HG03439 (cell line): ENCODE results near the gene MACROD2.

Experiments
- ATAC-seq: cut with Tn5 transposase; IDR thresholded peaks from one replicate; pipeline ENCODE4 v1.9.1; 2021; ENCODE audit warnings: mild to moderate bottlenecking, moderate library complexity; ENCODE audit not compliant: unreplicated experiment

The MACROD2 gene

GRCh38 chr20:14062171-14062570 lies 66.9 kb downstream of the MACROD2 start:
- no peak for ATAC-seq

DNA sequence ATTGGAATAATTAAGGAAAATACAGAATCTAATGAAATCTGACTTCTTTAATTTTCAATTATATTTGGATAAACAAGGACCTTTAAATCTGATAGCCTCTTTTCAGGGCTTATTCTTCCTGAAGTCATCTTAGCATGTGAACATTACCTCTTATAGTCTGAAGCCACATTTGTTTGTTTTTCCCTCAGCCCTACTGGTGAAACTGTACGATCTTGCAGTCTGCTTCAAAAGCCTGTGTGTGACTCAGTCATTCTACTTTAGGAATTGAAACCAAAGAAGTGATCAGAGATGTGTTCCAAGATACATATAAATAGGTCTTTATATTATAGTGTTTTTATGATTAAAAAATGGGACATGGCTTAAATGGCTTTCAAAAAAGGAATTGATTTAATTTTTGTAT lies 67.5 kb downstream of the MACROD2 start:
- no peak for ATAC-seq

GRCh38 chr20:14064333-14064732 lies 69.0 kb downstream of the MACROD2 start:
- no peak for ATAC-seq

DNA sequence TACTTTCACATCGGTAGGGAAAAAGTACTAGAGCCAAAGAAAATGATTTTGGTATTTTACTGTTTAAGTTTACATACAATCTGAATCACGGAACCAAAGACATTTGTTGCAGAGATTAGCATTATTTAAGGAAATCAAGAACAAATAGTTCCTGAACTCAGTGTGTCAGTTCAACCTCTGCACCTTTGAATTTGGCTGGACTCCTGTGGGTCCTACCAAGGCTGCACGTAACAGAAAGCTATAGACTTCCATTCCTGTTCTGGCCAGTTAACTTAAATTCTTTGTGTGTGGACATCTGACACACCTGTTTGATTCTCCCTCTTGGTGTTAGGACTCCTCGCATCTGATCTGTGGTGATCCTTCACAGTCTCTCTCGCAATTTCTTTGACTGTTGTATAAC lies 69.6 kb downstream of the MACROD2 start:
- ATAC-seq, result no peak

DNA sequence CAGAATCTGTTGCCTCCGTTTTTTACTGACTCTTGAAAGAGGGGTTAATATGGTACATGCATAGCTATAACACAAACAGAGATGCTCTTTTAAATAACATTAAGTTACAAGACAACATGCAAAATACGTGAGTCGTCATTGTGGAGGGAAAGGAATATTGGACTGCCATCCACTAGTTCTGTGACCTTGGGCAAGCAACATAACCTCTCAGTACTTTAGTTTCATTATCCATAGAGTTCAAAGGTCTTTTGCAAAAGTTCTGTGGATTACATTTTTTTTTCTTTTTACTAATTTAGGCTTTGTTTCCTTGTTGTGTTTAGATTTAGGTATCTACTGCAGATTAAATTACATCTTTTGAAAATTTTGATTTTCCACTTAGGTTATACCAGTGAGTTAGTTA lies 70.5 kb downstream of the MACROD2 start:
- no peak for ATAC-seq

- ATAC-seq, result no peak
Observed at GRCh38 chr20:14067603-14068002, 72.3 kb downstream of the MACROD2 start.

DNA sequence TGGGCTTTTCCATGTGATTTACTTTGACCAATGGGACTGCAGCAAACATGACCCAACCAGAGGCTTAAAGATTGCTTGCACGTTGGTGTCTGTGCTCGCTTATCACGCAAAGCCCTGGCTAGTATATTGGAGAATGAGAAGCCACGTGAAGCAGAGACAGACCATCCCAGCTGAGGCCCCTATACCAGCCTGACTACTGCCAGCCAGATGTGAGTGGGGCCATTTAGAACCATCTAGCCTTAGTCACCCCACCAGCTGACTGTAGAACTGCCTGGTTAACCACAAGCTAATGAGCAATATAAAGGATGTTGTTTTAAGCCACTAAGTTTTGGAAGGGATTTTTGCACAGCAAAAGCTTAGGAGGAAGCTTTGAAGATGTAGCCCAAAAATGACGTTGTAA lies 74.5 kb downstream of the MACROD2 start:
- ATAC-seq, result no peak

- ATAC-seq, result no peak
Observed at GRCh38 chr20:14093652-14094051, 98.3 kb downstream of the MACROD2 start.

GRCh38 chr20:14098261-14098660 lies 102.9 kb downstream of the MACROD2 start:
- ATAC-seq, result no peak

GRCh38 chr20:14113416-14113815 lies 118.1 kb downstream of the MACROD2 start:
- ATAC-seq, result no peak

DNA sequence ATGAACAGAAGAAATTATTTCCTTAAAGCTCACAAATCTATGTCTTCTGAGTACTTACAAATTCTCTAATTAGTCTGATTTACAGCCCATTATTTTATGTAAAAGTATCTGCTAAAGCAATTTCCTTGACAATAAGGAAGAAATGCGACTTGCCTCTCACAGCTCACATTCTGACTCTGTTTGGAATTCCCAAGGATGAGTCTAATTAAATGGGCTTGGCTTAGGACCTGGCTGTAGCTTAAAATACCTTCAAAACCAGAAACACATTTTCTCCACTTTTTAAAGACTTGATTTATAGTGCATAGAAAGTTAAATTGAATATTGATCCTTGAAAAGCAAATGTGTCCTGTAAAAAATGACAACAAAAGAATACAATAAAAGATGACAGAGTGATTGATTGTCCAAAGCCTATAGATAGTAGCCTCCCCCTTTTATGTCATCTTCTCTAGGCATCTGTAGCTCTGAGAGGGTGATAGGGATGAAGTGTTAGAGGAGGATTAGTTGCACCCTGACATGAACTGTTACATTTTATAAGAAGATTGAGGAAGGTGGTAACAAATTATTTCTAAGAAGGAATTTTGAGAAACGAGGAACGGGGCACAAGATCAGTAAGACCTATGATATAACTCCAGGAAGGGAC lies 118.9 kb downstream of the MACROD2 start:
- no peak for ATAC-seq

GRCh38 chr20:14116037-14116436 lies 120.7 kb downstream of the MACROD2 start:
- no peak for ATAC-seq

- ATAC-seq, result no peak
Observed at GRCh38 chr20:14117768-14118167, 122.5 kb downstream of the MACROD2 start.

DNA sequence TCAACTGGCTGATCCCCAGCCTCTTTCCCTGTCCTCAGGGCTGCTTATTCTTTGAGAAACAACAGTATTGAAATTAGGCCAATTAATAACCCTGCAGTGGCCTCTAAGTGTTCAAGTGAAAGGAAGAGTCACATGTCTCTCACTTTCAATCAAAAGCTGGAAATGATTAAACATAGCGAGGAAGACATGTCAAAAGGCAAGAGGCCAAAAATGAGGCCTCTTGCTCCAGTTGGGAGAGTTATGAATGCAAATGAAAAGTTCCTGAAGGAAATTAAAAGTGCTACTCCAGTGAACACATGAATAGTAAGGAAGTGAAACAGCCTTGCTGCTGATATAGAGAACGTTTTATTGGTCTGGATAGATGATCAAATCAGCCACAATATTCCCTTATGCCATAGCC lies 131.5 kb downstream of the MACROD2 start:
- ATAC-seq, result no peak

GRCh38 chr20:14127514-14128223 lies 132.4 kb downstream of the MACROD2 start:
- ATAC-seq, result no peak

- no peak for ATAC-seq
Observed at GRCh38 chr20:14134004-14134403, 138.7 kb downstream of the MACROD2 start.

DNA sequence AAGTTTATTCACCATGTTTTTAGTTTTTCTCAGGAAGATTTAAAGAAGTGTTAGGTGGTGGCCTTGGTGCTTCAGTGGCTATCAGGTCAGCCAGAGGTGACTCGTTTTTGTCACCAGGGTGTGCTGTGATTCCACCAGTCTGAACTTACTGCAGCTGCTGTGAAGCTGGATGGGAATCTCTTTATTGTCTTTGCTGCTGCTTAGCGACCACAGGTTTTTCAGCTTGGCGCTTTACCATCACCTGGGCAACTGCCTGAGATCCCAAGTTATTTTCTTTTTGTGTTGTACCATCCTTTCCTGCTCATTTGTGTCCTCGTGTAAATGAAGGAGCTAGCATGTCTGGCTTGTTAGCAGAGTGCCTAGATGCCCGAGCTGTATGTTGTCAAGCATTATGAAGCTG lies 146.9 kb downstream of the MACROD2 start:
- ATAC-seq, result no peak

- ATAC-seq, result no peak
Observed at GRCh38 chr20:14142964-14143627, 147.8 kb downstream of the MACROD2 start.

DNA sequence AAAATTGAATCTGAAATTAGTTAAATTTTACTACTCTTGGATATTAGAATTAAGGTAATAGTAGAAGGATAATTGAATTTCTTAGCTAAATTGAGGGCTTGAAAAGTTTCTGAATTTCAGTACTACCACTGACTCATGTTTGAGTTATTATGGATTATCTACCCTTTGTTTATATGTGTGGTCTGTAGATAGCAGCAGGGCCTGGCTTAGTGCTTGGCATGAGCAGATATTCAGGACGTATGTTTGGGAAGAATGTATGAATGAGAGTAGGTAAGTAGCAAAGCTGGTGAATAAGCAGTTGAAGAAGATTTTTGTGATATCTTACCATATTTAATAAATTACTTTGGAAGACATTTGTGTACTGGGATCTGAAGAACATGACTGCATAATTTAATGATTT lies 152.7 kb downstream of the MACROD2 start:
- ATAC-seq, result no peak

DNA sequence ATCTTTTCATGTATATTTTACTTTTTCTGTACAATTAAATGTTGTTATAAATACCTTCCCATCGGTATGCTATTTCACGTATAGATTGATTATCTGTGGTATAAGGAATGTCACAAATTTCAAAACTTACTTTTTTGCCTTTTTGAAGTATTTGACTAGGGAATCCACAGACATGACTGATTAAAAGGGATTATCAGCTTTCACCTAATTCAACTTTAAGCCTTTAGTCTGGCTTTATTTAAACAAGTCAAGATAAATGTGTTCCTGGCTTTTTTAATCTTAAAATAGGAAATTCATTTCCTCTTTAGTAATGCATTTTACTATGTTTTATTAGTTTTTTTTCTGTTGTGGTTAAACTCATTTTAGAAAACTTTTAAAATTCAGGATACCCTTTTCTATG lies 160.0 kb downstream of the MACROD2 start:
- ATAC-seq, result no peak

DNA sequence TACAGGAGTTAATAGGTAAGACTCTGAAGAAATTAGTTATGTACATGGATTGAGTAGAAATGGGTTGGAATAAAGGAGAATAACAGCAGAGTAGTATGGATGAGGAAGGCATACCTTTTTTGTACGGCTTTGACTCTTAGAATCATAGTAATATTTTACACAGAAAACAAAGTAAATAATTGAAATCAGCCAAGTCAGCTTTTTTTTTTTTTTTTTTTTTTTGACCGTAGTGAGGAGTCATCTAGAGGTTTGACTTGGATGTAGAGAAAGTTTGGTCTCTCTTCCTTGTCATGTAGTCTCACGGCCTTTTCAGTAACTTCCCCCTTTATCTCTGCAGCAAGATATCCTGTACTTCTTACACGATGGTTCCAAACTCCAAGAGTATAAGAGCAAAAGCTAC lies 183.2 kb downstream of the MACROD2 start:
- no peak for ATAC-seq

- no peak for ATAC-seq
Observed at GRCh38 chr20:14178952-14179351, 183.6 kb downstream of the MACROD2 start.
